ENCODE results near the gene THSD4. TPM values are rescaled to one million over a fixed set of nuclear protein-coding genes. Genes with fewer than 3 reads are reported as not detected.
A peak's percentile ranks its signal among the peaks of the same experiment; 100 is the strongest.

THSD4 gene
- total RNA-seq, 2 donors from 2014 or later: 35.2 to 45.5 TPM

GRCh38 chr15:71458089-71458660, 342.9 kb downstream of the THSD4 start:
- intact Hi-C loops (cut with DNase I, micrococcal nuclease): no loop called here
- DNase-seq (no peak), ATAC-seq (peak; percentile 26)

DNA sequence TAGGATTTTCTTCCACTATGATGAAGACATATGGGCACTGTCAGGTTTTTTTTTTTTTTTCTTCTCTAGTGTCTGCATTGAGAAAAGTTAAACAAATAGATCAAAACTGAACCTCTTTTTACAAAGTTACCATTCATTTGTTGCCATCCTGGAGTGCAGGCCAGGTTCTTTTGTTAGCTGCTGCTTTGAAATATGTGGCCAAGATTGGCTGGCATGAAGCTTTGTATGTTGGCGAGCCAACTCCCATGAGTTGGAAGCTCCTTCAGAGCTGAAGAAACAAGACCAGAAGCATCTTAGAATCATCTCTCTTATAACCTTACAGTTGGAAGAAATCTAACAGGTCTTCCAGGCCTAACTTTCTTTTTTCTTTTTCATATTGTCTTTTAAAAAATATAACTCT, 346.5 kb downstream of the THSD4 start:
- DNase-seq (no peak), ATAC-seq (no peak)
- intact Hi-C loops (cut with DNase I, micrococcal nuclease): no loop called here

DNA sequence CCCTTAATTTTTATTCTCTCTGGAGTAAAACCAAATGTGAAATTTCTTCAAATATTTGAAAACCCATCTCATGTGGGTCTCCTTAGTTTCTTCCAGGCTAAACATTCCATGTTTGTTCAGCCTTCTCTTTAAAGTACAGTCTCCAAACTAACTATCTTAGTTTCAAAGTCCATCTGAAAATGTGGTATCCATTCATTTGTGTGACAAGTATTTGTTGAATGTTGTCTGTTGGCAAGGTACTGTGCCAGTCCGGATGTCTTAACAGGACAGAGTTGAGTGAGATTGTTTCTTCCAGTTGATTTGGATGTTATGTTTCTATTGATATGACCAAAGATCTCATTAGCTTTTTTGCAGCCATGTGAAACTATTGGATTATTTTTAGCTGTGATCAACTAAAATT, 347.4 kb downstream of the THSD4 start:
- ATAC-seq (no peak), DNase-seq (no peak)
- intact Hi-C loops (cut with DNase I, micrococcal nuclease): no loop called here

DNA sequence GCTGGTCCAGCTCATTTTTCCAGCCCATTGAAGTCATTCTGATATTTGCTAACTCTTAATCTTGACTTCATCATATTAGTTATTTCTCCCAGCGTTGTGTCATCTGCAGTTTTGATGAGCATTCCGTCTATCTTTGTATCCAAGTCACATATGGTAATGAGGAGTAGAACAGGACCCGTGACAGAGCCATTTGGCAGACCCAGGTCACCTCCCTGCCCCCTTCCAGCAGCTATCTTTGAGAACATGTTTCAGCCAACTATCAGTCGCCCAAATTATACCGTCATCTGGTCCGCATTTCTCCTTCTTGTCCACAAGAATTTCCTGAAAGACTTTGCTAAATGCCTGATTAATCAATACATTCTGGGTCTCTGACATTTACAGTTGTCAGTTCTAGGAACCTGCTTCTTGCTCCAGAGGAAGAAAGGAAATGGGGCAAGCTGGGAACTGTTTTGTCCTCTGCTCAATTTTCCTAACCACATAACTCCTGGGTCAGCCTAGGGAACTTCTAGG, 347.9 kb downstream of the THSD4 start:
- intact Hi-C loops (cut with DNase I, micrococcal nuclease): no loop called here
- DNase-seq (no peak), ATAC-seq (no peak)

DNA sequence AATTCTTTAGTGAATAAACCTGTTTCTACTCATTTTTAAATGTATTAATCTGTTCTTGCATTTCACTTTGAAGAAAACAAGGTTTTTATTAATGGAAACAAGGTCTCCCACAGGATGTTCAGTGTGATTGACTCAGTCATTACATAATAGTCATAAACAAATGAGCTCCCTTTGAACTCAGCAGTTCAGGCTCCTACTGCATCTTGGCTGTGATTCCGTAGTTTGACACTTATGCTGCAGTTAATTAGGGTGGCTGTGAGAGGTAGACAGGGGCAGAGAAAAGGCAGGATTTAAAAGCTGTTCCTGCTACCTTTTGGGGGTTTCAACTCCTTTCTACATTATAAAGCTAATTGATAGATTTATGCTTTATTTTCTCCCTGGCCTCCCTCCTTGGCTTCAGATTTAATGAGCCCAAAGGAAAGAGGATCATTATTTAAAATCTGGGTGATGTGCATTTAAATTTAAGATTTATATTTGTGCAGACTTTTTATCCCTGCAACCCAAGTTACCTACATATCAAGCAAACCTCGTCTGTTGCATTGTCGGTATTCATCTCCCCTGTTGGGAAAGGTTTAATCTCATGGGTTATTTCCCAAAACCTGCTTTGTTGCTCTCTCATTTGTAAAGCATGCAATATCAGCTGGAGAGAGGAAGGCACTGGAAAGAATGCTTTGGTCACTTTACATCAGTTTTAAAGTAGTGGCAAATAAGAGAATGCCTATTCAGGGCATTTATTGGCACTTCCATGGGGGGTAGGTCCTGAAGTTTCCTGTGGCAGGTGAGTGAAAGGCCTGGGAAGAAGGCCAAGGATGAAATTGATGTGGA, 350.1 kb downstream of the THSD4 start:
- ATAC-seq: peak; percentile 49
- intact Hi-C loops (cut with DNase I, micrococcal nuclease): no loop called here
- DNase-seq: no peak

- ATAC-seq: no peak
- no peak for DNase-seq
- intact Hi-C loops (cut with DNase I, micrococcal nuclease): no loop called here
These were observed 353.4 kb downstream of the THSD4 start for GRCh38 chr15:71468715-71469114.

GRCh38 chr15:71469413-71469812, 354.1 kb downstream of the THSD4 start:
- intact Hi-C loops (cut with DNase I, micrococcal nuclease): no loop called here
- ATAC-seq: no peak

GRCh38 chr15:71471347-71471746, 356.1 kb downstream of the THSD4 start:
- intact Hi-C loops (cut with DNase I, micrococcal nuclease): no loop called here
- DNase-seq: no peak

More at GRCh38 chr15:71469413-71469812, 354.1 kb downstream of the THSD4 start:
- DNase-seq: no peak

DNA sequence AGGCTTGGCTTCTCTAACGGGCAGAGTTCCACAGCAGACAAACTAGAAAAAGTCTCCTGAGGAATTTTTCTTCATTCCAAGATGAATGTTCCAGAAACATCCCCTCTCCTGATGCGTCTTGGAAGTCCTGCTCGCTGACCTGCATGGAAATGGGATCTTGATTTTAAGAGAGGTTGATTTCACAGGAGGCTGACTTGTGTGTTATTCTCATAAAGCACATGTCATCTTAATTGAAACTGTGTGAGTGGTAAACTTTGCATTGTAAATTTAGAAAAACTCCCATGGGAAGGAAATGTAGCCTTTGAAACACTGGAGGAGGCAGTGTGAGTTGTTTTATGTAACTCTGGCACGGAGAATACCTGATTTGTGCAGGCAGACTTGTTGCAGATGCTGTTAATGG, 357.3 kb downstream of the THSD4 start:
- no peak for DNase-seq
- ATAC-seq: no peak
- intact Hi-C loops (cut with DNase I, micrococcal nuclease): no loop called here

More at GRCh38 chr15:71471347-71471746, 356.1 kb downstream of the THSD4 start:
- peak; percentile 26 for ATAC-seq

DNA sequence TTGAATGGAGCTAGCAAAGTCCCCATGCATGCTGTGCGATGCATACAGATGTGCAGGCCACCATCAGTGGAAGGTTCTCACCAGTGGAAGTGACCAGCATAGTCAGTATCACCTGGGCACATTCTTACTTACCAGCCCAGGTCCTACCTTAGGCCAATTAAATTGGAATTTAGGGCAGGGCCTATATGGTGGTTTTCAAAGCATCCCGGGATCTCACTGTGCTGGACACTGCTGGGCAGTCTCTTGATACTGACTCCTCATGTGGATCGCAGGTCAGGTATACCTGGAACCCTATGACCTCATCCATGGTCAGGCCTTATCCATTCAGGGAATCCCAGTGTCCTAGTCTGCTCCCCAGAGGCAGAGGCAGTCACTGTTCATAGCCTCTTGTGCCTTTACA, 358.5 kb downstream of the THSD4 start:
- DNase-seq (no peak), ATAC-seq (no peak)
- intact Hi-C loops (cut with DNase I, micrococcal nuclease): no loop called here

DNA sequence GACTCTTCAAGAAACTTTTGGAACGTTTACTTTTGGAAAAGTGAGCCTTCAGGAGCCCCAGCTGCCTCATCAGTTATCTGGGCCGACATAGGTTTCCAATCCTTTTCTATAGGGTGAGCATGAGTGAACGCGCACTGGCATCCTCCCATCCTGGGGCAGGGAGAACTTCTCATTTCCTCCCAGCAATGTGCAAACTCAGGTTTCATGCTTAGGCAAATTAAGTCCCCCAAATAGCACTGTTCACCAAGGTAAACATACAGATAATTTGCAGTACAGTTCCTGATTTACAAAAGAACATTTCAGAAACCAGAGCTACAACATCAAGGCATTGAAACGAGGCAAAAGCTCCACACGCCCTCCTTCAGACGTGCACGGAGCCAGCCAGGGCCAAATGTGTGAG, 361.6 kb downstream of the THSD4 start:
- intact Hi-C loops (cut with DNase I, micrococcal nuclease): no loop called here
- no peak for ATAC-seq
- no peak for DNase-seq

- DNase-seq: no peak
- intact Hi-C loops (cut with DNase I, micrococcal nuclease): no loop called here
- ATAC-seq: no peak
These were observed 365.3 kb downstream of the THSD4 start for GRCh38 chr15:71480556-71480955.

GRCh38 chr15:71484080-71484479, 368.8 kb downstream of the THSD4 start:
- no peak for DNase-seq
- intact Hi-C loops (cut with DNase I, micrococcal nuclease): no loop called here
- no peak for ATAC-seq

- no peak for ATAC-seq
These were observed 369.9 kb downstream of the THSD4 start for GRCh38 chr15:71485094-71485693.

GRCh38 chr15:71489570-71489969, 374.3 kb downstream of the THSD4 start:
- intact Hi-C loops (cut with DNase I, micrococcal nuclease): no loop called here
- ATAC-seq: no peak

More at GRCh38 chr15:71485094-71485693, 369.9 kb downstream of the THSD4 start:
- no peak for DNase-seq
- intact Hi-C loops (cut with DNase I, micrococcal nuclease): no loop called here

DNA sequence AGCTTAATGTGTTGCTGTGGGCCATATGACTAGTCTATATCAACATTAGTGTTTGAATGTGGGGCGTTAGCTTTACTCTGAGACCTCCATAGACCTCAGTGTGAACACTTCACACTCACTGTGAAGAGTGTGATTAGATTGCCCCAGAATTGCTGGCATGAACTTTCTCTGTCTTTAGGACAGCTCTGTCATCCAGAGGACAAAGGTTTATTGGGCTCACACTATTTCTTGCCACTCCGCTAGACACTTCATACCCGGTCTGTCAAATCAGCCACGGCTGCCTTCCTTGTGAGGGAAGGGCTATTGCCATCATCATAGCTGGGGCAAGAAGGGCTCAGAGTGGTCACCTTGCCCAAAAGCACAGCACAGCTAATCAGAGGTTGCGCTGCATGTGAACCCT, 378.3 kb downstream of the THSD4 start:
- peak; percentile 51 for ATAC-seq
- intact Hi-C loops (cut with DNase I, micrococcal nuclease): no loop called here
- DNase-seq: no peak

More at GRCh38 chr15:71489570-71489969, 374.3 kb downstream of the THSD4 start:
- no peak for DNase-seq

DNA sequence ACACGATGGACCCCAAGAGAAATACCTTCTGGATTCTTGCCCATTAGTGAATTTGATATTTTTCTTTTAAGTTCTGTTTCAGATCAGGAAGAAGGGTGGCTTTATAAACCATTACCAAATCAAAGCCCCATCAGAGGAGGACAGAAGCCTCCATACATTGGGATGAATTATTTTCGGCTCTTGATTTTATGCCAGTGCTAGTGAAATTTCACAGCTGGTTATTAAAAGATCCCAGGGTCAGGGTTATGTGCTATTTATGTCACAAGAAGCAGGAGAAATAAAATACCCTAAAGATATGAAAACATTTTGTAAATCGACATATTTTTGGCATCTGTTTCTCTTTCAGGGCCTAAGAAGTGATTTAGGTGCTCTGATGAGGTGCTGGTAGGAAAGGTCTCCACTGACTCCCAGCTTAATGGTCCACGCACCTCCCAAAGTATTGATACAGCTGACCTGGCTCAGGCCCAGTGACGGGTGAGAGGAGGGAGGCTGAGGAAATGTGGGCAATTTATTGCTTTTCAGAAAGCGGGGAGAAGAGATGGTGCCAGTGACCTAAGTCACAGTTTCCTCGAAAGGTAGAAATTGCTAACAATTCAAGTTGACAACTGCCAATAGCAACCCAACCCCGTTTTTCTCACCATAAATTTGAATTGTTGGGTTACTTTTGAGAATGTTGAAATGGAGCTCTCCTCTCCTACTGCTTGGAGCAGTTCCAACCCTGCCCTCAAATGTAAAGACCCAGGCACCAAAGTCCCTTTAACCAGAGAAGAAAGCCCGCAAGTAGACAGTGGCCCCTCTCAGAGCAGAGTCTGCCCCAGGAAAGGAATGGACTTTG, 379.5 kb downstream of the THSD4 start:
- intact Hi-C loops (cut with DNase I, micrococcal nuclease): no loop called here
- no peak for ATAC-seq
- no peak for DNase-seq

GRCh38 chr15:71495398-71495780, 380.1 kb downstream of the THSD4 start:
- DNase-seq: no peak
- no peak for ATAC-seq
- intact Hi-C loops (cut with DNase I, micrococcal nuclease): no loop called here

DNA sequence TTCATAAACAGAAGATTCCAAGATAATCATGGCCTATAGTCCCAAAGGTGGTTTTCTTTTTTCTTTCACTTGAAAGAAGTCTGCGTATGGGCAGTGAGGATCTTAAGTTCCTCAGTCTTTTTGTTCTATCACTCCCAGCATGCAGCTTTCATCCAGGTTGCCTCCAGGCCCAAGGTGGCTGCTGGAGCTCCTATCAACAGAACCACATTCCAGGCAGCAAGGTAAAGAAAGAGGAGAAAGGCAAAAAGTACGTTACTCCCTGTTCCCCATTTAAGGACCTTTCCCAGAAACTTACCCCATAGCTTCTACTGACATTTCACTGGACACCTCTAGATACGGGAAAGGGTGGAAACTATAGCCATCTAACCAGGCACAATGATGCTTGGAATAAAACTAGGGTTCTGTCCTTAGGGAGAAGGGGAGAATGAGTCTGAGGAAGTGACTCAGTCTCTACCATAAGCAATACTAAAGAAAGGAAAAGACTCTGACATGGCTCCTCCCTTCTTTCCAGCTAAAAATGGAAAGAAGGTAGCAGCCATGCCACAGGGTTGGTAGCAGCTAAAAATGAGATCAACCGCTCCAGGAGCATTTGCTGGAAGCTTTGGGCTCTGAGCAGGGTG, 381.2 kb downstream of the THSD4 start:
- DNase-seq (no peak), ATAC-seq (no peak)
- intact Hi-C loops (cut with DNase I, micrococcal nuclease): no loop called here

All from left colon (tissue), 2 donors.